DND-41 (cell line): Measurements from ENCODE around the gene ME3.

ENCODE experiments used
- CTCF ChIP-seq: IDR thresholded peaks from 2 replicates; pipeline ENCODE4 v1.5.1; 2012; ENCODE audit warnings: borderline replicate concordance, low read length, moderate library complexity, mild to moderate bottlenecking; ENCODE audit not compliant: poor library complexity, severe bottlenecking; ENCODE audit errors: extremely low read depth
- EZH2 ChIP-seq: IDR thresholded peaks from 3 replicates; pipeline ENCODE4 v1.6.1; 2012; ENCODE audit warnings: borderline replicate concordance, low read depth, mild to moderate bottlenecking, moderate library complexity, low read length, inconsistent platforms; ENCODE audit not compliant: severe bottlenecking

- no peak for TF ChIP-seq CTCF
- no peak for TF ChIP-seq EZH2
These were observed 274.3 kb downstream of the ME3 start for GRCh38 chr11:86398106-86398505.
